ENCODE data around the gene APBA1.

- TF ChIP-seq SPI1 (IDR thresholded peaks at IDR 0.05; ENCODE audit: low read depth, low read length) (no peak), POLR2AphosphoS5 (IDR thresholded peaks at IDR 0.05; ENCODE audit: low read depth, low read length) (no peak), POLR2A (IDR thresholded peaks at IDR 0.05; ENCODE audit: low read depth, low read length) (no peak), POU2F2 (IDR thresholded peaks at IDR 0.05; ENCODE audit: low read depth, low read length) (no peak), TAF1 (IDR thresholded peaks at IDR 0.05; ENCODE audit: low read depth, low read length) (no peak), PAX5 (IDR thresholded peaks at IDR 0.05; ENCODE audit: insufficient read depth, low read length, severe bottlenecking) (no peak)
Observed at GRCh38 chr9:69452110-69452782, 219.9 kb downstream of the APBA1 start.
